ENCODE results near the gene RGS3.

DNA sequence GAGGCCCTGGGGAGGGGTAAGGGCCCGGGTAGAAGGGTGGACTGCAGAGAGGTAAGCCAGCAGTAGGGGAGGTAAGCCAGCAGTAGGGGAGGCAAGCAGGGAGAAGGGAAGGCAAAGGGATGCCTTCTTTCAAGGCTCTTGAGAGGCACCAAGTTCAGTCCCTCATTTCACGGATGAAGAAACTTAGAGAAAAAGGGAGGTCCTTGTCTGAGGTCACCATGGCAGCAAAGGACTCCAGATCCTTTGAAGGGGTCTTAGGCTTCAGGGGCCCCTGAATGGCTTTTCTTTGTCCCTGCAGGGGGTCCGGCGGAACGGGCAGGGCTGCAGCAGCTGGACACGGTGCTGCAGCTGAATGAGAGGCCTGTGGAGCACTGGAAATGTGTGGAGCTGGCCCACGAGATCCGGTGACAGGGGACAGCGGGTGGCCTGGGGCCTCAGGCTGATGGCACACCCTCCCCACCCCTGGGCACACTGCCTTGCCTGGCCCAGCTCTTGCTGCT lies 42.6 kb downstream of the RGS3 start:
- no peak for TF ChIP-seq POLR2A (IDR thresholded peaks at IDR 0.05; ENCODE audit: low read depth, low read length)
- no peak for TF ChIP-seq EZH2 (IDR thresholded peaks at IDR 0.05; ENCODE audit: borderline replicate concordance, low read depth, low read length, severe bottlenecking)
- TF ChIP-seq, protein P1, sequence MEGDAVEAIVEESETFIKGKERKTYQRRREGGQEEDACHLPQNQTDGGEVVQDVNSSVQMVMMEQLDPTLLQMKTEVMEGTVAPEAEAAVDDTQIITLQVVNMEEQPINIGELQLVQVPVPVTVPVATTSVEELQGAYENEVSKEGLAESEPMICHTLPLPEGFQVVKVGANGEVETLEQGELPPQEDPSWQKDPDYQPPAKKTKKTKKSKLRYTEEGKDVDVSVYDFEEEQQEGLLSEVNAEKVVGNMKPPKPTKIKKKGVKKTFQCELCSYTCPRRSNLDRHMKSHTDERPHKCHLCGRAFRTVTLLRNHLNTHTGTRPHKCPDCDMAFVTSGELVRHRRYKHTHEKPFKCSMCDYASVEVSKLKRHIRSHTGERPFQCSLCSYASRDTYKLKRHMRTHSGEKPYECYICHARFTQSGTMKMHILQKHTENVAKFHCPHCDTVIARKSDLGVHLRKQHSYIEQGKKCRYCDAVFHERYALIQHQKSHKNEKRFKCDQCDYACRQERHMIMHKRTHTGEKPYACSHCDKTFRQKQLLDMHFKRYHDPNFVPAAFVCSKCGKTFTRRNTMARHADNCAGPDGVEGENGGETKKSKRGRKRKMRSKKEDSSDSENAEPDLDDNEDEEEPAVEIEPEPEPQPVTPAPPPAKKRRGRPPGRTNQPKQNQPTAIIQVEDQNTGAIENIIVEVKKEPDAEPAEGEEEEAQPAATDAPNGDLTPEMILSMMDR (IDR thresholded peaks at IDR 0.05; ENCODE audit: extremely low read depth in 1 of 2, insufficient read depth in 1 of 2, low read depth in 1 of 2, low read length in 2 of 2) = no peak
- TF ChIP-seq, protein P2, sequence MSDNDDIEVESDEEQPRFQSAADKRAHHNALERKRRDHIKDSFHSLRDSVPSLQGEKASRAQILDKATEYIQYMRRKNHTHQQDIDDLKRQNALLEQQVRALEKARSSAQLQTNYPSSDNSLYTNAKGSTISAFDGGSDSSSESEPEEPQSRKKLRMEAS (IDR thresholded peaks at IDR 0.05; ENCODE audit: insufficient read depth, insufficient read length) = no peak
